Progenitor cell of endocrine pancreas (in vitro differentiated cells): ENCODE measurements around the gene HOGA1. TPM values are rescaled to one million over a fixed set of nuclear protein-coding genes. Genes with fewer than 3 reads are reported as not detected.
"Not testable (repeated sequence)": the region's sequence is repeated elsewhere in the genome, so short reads cannot be mapped to it uniquely, and the experiment has no call there.

Experiments used
- DNase-seq: peaks from one replicate; pipeline ENCODE4 v3.0.0; 2021; ENCODE audit warnings: low spot score; ENCODE audit not compliant: unreplicated experiment
- H3K27ac Mint-ChIP-seq: 2 replicates; pipeline ENCODE4 v1.8.0; 2021; ENCODE audit warnings: mild to moderate bottlenecking, moderate library complexity, mixed read lengths
- H3K27me3 Mint-ChIP-seq: 2 replicates; pipeline ENCODE4 v1.8.0; 2021; ENCODE audit warnings: mixed read lengths
- H3K36me3 Mint-ChIP-seq: 2 replicates; pipeline ENCODE4 v1.8.0; 2022; ENCODE audit warnings: mixed read lengths; ENCODE audit not compliant: insufficient read depth
- H3K4me1 Mint-ChIP-seq: 2 replicates; pipeline ENCODE4 v1.8.0; 2021; ENCODE audit warnings: low read depth, mixed read lengths
- H3K4me3 Mint-ChIP-seq: 2 replicates; pipeline ENCODE4 v1.8.0; 2021; ENCODE audit warnings: low read depth, mild to moderate bottlenecking, moderate library complexity, mixed read lengths
- H3K9me3 Mint-ChIP-seq: 2 replicates; pipeline ENCODE4 v1.8.0; 2021; ENCODE audit warnings: low read depth, mixed read lengths
- CTCF ChIP-seq: fragments of 200-600 bp; sonication (generic); IDR thresholded peaks from one replicate; pipeline ENCODE4 v1.5.0; 2021; ENCODE audit warnings: antibody characterized with exemption, mild to moderate bottlenecking; ENCODE audit not compliant: unreplicated experiment
- total RNA-seq: library from RNA; stranded (reverse); gene quantifications from 2 replicates; pipeline ENCODE4 v1.2.1, GENCODE V29; 2021

The HOGA1 gene
- total RNA-seq, 1 donor from 2014 or later: 10.5 TPM

DNA sequence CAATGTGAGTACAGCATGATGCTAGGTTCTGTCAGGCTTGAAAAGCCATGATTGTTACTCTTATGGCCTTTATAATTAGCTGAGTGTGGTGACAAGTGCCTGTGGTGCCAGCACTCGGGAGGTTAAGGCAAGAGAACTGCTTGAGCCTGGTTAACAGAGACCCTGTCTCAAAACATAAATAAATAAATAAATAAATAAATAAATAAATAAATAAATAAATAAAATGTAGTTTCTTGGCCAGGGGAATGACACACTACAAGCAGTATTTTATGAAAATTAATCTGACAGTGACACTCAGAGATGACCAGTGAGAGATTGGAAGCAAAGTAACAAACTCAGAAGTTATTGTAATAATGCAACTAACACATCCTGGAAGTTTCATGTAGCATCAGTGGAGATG lies 51.4 kb downstream of the HOGA1 start:
- TF ChIP-seq CTCF: no peak
- H3K27ac Mint-ChIP-seq: no peak overlapping the region
- H3K4me3 Mint-ChIP-seq: no peak overlapping the region
- H3K36me3 Mint-ChIP-seq: no peaks in the 10 kb centered on the region
- peaks cover 12% of the 10 kb centered on the region for H3K4me1 Mint-ChIP-seq
- H3K27me3 Mint-ChIP-seq: no peaks in the 10 kb centered on the region
- no peak for DNase-seq
- H3K9me3 Mint-ChIP-seq: no peaks in the 10 kb centered on the region

GRCh38 chr10:97639090-97639489 lies 54.9 kb downstream of the HOGA1 start:
- H3K27me3 Mint-ChIP-seq, H3K36me3 Mint-ChIP-seq, H3K4me3 Mint-ChIP-seq, DNase-seq, H3K9me3 Mint-ChIP-seq: not testable (repeated sequence)
- Mint-ChIP-seq H3K4me1 (peaks cover 11% of the 10 kb centered on the region), H3K27ac (peak overlapping the region; percentile 85)

DNA sequence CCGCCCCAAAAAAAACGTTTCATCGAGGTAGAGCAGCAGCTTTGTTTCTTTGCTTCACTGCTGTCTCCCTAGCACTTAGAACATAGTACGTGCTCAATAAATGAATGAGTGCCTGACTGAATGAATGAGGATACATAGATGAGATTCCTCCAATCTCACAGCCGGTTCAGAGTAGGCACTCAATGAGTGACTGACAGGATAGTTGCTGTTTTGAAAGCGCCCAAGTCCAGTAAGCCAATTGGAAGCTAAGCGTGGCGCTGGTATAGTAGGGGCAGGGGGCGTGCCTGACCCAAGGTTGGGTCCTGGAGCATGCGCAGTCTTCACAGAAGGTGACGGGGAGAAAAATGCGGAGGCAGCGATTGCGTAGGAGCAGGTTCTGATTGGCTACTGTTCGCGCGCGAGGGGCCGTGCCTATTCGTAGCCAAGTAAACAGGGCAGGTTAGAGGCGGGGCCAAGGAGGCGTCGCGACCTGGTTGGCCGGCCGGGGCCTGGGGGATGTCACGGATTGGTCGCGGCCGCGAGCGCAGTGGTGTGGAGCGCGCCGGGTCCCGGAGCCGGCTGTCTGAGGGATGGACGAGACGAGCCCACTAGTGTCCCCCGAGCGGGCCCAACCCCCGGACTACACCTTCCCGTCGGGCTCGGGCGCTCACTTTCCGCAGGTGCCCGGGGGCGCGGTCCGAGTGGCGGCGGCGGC lies 56.1 kb downstream of the HOGA1 start, which contains the start of gene PI4K2A:
PI4K2A (plus strand) TSS at position 498 of the 694 bp plus-strand sequence; CDS start at position 570, 72 bp downstream.
- Mint-ChIP-seq H3K9me3 (no peaks in the 10 kb centered on the region), H3K27me3 (no peaks in the 10 kb centered on the region), H3K36me3 (peaks cover 5% of the 10 kb centered on the region), H3K4me3 (peak within 1 kb of the TSS; percentile 94), H3K4me1 (peaks cover 11% of the 10 kb centered on the region), H3K27ac (peak within 1 kb of the TSS; percentile 94)
- TF ChIP-seq CTCF: no peak
- peak; percentile 99 for DNase-seq

DNA sequence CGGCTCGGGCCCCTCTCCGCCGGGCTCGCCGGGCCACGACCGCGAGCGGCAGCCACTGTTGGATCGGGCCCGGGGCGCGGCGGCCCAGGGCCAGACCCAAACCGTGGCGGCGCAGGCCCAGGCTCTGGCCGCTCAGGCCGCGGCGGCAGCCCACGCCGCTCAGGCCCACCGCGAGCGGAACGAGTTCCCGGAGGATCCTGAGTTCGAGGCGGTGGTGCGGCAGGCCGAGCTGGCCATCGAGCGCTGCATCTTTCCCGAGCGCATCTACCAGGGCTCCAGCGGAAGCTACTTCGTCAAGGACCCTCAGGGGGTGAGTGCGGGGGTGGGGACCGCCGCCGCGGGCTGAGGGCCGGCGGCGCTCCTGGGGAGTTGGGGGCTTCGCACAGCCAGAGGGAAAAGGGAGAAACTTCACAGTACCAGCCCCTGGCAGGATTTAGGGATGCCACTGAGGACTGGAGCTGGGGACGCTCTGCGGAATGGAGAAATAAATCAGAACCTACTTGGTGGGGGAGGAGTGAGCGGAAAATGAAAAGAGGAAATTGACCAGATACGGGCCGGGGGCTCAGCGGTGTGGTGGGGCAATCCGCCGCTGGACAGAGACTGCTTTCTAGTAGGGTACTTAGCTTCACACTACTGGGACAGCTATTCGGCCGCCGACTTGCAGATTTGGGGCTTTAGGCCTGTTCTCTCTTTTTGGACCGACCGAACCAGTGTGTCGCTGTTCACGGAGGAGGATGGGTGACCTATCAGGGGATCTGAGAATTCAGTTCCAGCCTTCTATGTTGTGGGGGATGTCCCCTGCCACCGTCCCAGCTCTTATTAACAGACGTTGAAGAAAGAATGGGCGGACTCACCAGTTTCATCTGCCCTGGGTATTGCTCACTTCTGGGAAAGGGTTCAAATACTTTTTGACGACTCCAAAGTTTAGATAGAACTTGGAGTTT lies 57.0 kb downstream of the HOGA1 start:
- peaks cover 7% of the 10 kb centered on the region for H3K36me3 Mint-ChIP-seq
- peak overlapping the region; percentile 94 for H3K4me3 Mint-ChIP-seq
- TF ChIP-seq CTCF: no peak
- DNase-seq: peak; percentile 23
- H3K27ac Mint-ChIP-seq: peak overlapping the region; percentile 94
- peaks cover 11% of the 10 kb centered on the region for H3K4me1 Mint-ChIP-seq
- no peaks in the 10 kb centered on the region for H3K9me3 Mint-ChIP-seq
- H3K27me3 Mint-ChIP-seq: no peaks in the 10 kb centered on the region

DNA sequence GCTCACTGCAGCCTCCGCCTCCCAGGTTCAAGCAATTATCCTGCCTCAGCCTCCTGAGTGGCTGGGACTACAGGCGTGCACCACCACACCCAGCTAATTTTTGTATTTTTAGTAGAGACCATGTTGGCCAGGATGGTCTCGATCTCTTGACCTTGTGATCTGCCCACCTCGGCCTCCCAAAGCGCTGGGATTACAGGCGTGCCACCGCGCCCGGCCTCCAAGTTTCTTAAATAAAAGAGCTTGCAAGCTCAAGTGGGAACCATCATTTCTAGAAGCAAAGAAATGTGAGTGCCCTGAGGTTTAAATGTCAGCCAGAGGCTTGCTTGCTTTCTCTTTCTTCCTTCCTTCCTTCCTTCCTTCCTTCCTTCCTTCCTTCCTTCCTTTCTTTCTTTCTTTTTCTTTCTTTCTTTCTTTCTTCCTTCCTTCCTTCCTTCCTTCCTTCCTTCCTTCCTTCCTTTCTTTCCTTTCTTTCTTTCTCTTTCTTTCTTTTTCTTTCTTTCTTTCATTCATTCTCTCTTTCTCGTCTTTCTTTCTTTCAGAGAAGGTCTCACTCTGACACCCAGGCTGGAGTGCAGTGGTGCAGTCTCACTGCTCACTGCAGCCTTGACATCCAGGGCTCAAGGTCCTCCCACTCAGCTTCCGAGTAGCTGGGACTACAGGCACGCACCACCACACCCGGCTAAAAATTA lies 58.4 kb downstream of the HOGA1 start:
- H3K36me3 Mint-ChIP-seq, H3K27me3 Mint-ChIP-seq, H3K9me3 Mint-ChIP-seq, DNase-seq, H3K27ac Mint-ChIP-seq: not testable (repeated sequence)
- peak overlapping the region; percentile 94 for H3K4me3 Mint-ChIP-seq
- peaks cover 11% of the 10 kb centered on the region for H3K4me1 Mint-ChIP-seq

DNA sequence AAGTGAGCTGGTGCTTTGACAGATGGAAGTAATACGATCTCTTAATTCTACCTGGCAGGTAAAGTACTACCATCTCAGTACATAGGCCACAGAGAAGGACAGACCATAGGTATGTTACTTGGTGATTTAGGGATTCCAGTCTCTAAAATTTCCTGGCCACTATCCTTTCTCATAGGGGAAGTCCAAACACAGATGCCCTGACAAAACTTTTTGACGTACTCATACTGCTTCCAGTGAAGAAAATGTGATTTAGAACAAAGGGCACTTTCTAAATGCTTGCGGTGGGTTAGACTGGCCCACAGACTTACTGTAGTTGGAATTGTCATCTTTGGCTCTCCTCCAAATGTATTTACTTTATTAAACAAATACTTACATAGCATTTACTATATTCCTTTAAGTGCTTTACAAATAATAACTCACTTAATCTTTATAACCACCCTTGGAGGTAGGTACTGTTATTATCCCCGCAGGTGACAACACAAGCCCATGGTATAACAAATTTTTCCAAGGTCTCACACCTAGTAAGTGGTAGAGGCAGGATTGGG lies 59.3 kb downstream of the HOGA1 start:
- DNase-seq: no peak
- no peaks in the 10 kb centered on the region for H3K27me3 Mint-ChIP-seq
- peaks cover 11% of the 10 kb centered on the region for H3K4me1 Mint-ChIP-seq
- TF ChIP-seq CTCF: no peak
- peaks cover 9% of the 10 kb centered on the region for H3K36me3 Mint-ChIP-seq
- H3K27ac Mint-ChIP-seq: no peak overlapping the region
- H3K4me3 Mint-ChIP-seq: no peak overlapping the region
- no peaks in the 10 kb centered on the region for H3K9me3 Mint-ChIP-seq
